Stimulated activated CD8-positive, alpha-beta memory T cell treated with anti-CD3 and anti-CD28 coated beads, Interleukin-4, amount 100 ng/mL, for 24 hours (primary cell): ENCODE measurements around the gene VPS26B.
"Not testable (repeated sequence)": the region's sequence is repeated elsewhere in the genome, so short reads cannot be mapped to it uniquely, and the experiment has no call there.

ENCODE experiments used
- DNase-seq: peaks from one replicate; pipeline ENCODE4 v3.0.0-alpha.2; 2020; ENCODE audit warnings: low read depth

The VPS26B gene

DNA sequence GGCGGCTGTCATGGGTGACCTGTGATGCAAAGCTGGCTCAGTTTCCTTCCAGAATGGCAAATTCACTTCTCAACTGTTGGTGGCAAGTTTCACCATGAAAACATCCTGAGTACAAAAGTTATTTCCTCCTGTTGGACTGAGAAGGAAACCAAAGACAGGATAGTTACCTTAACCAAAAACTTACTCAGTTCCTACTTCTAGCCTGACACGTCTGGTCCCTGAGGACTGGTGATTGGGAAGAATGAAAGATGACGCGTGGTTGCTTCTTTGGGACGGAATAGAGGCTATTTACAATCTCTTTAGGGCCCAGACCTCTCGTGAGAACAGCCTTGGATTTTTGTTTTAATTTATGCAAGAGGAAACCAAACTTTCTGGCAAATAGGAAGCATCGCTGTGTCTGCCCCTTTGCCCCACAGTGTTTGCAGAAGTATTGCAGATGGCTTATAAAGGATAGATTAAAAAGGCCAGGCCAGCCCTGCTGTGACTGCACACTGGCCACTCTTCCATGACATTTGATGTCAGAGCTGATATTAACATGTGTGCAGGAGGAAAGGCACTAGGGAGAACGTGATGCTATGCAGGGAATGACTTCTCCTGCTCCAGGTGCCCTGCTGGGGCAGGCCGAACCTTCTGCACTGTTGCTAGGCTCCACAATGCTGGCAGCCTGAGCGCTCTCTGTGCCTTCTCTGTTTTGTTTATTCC, 7.6 kb downstream of the VPS26B start:
- DNase-seq = no peak

DNA sequence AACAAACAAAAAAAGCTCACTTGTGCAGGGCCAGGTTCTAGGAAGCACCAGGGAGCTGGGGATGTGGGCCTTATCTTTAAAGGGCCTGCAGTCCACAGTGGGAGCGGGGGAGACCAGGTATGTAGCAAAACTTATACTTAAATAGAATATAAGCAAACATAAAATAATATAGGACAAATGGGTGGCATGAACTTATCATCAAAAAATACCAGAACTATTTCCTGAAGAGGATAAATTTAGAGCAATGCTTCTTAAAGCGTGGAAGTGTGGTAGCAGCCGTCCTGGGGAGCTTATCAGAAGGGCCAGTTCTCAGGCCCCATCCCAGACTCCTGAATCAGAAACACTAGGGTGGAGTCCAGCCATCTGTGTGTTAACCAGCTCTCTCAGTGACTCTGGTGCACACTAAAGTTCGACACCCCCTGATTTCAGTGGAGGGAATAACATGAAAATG, 9.3 kb downstream of the VPS26B start:
- DNase-seq = no peak

DNA sequence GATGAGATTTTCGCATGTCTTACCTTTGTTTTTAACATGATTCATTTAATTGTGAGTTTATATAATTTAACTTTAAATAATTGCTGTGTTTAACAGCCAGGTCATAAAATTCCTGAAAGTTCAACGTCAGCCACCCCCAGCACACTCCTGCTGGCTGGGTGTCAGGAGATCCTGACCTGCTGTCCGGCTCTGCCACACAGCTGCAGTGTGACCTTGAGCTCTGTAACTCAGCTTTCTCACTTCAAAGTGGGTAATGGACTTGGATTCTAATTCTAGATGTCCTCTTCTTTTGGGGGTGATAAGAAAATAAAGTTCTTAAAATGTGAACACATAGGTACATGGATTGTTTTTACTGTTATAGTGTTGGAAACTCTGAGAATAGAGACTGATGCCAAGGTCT, 10.9 kb downstream of the VPS26B start:
- DNase-seq = no peak

DNA sequence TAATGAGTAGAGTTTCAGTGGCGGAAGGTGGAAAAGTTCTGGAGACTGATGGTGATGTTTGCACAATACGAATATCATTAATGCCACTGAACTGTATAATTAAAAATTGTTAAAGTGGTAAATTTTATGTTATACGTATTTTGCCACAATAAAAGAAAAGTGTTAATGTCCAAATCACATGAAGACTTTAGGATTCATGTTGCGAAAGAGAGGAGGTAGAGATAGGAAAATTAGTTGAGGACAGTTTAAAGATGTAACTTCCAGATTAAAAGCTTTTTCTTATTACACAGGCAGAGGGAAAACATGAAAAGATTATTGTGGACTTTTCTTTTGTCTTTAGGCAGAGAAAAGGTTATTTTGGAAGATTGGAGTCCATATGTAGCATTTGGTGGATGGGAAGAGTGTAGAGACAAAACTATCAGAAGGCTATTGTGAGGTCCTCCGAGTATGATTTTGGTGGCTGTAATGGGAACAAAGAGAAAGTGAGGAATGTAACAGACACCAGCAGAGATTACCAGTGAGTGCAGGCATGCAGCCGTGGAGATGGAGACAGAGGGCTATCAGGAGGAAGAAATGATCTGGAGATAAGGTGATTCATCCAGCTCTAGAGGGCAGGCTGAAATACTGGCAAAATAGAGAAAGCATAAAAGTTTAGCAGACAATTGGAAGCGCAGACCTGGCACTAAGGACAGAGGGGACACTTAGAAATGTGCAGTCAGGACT, 12.5 kb downstream of the VPS26B start:
- no peak for DNase-seq

DNA sequence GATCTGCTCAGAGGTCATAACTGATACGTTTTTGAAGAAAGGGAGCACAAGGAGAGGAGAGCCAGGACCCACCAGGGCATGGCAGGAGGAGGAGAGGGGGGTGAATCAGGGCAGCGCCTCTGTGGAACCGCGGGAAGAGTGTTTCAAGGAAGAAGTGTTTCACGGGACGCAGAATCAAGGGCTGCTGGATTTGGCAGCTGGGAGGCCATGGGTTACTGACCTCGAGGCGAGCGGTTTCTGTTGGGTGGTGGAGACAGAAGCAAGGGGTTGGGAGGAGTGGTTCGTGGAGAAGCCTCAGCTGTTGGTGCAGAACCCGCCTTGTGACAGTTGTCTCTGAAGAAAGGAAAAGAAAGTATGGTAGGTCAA, 13.1 kb downstream of the VPS26B start:
- DNase-seq = no peak

DNA sequence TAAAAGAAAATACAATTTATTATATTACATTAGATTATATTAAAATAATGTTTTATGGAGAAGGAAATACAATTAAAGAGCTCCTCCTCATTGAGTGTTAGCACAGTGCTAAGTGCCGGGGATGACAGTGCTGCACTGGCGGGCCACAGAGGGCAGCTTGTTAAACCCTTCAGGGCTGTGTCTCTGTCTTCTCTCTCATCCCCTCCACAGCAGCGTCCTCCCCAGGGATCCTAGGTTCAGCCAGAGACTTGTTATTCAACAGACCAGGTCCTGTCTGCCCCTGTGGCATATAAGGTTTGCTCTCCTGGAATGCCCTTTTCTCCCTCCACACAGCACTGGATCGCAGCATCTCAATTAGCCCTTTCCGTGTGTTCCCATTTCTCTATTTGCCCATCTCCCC, 14.5 kb downstream of the VPS26B start:
- DNase-seq = no peak

DNA sequence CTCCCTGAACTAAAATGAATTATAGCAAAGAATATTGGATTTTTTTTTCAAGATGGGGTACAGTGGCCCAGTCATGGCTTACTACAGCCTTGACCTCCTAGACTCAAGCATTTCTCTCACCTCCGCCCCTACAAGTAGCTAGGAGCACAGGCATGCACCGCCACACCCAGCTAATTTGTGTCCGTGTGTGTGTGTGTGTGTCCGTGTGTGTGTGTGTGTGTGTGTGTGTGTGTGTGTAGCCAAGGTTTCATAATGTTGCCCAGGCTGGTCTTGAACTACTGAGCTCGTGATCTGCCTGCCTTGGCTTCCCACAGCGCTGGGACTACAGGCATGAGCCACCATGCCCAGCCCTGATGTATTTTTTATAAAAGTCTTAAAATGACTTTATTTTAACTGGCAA, 16.1 kb downstream of the VPS26B start:
- no peak for DNase-seq

DNA sequence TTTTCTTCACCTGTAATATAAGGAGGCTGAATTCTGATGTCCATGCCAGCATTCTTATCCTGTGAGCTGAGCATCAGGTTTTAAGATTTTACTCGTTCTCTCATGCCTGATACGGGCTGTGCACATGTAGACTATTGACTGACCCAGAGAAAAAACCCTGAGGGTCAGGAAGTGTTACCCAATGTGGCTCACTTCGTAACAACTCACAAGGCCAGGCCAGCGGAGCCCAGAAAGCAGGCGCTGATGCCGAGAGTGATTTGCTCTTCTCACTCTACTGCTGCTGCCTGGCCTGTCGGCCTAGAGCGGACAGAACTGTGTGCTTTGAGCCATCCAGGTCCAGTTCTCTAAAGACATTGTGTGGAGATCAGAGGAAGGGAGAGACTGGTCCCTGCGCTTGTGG, 17.9 kb downstream of the VPS26B start:
- no peak for DNase-seq

- no peak for DNase-seq
Measured at GRCh38 chr11:134243913-134244312, 19.4 kb downstream of the VPS26B start.

DNA sequence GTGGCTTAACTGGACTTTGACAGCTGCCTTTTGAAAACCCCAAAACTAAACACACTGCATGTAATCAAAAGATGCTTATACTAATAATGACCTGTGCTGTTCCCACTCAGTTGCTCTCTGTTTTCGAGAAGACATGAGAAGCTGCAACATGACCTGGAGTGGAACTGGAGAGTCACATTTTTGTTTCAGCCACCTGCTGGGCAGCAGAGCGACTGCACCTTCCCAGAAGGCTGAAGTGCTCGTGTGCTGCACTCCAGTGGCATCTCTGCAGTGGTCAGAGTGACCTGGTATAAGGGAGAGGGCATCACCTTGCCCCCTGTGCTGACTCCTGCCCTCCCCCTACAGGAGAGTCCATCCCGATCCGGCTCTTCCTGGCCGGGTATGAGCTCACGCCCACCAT, 20.1 kb downstream of the VPS26B start:
- DNase-seq = no peak

GRCh38 chr11:134245434-134245833, 21.0 kb downstream of the VPS26B start:
- DNase-seq = no peak

DNA sequence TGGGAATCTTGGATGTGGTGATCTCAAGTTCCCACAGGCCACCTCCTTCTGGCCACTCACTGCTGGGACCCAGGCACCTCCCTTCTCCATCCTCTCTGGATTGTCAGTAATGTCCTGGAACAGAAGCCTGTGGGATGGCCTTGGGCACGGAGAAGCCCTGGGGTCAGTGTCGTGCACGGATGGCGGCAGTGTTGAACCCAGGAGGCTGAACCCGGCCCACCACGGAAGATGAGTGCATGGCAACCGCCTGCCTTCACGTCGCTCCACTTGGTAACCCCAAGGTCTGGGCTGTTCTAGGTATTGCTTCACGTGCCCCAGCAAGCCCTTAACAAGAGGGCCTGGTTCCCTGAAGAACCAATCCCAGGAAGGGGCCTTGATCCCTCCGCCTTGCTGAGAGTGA, 21.6 kb downstream of the VPS26B start:
- no peak for DNase-seq

- DNase-seq = no peak
Measured at GRCh38 chr11:134246678-134247077, 22.2 kb downstream of the VPS26B start.

DNA sequence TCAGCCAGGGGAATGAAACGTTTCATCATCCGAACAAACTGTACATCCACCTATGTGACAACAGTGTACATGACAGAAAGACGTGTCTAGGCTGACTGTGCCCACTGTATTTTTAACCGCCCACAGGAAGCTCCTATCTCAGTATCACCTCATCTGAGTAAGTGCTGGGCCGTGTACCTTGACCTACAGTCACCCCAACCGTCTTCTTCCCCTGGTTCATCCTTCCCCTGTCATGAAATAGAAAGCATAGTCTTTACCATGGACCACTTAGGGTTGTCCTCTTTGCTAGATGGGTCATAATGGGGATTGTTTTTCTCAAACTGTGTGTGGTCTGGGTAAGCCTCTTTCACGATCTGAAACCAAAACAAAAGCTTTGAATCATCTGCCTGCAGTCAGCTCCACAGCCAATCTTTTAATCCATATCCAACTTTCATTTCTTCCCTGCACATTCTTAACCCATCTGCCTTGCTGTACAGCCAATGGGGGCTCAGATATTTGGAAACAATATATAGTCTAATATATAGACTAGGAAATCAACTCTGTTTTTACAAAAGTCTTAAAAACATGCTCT, 24.5 kb downstream of the VPS26B start:
- no peak for DNase-seq

GRCh38 chr11:134250246-134250645, 25.8 kb downstream of the VPS26B start:
- DNase-seq = no peak

DNA sequence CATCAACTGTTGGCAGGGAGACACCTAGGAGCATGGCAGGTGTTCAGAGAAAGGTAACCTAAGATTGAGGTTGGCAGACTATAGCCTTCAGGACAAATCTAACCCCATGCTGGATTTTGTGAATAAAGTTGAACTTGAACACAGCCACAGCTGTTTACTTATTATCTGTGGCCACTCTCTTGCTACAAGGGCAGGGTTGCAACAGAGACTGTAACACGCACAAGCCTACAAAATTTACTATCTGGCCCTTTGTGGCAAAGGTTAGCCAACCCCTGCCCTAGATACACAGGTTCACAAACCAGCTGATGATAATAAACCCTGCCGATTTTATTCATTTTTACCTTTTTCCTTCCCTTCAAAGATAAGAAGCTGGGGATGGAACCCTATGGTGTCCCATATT, 26.2 kb downstream of the VPS26B start:
- DNase-seq = no peak

DNA sequence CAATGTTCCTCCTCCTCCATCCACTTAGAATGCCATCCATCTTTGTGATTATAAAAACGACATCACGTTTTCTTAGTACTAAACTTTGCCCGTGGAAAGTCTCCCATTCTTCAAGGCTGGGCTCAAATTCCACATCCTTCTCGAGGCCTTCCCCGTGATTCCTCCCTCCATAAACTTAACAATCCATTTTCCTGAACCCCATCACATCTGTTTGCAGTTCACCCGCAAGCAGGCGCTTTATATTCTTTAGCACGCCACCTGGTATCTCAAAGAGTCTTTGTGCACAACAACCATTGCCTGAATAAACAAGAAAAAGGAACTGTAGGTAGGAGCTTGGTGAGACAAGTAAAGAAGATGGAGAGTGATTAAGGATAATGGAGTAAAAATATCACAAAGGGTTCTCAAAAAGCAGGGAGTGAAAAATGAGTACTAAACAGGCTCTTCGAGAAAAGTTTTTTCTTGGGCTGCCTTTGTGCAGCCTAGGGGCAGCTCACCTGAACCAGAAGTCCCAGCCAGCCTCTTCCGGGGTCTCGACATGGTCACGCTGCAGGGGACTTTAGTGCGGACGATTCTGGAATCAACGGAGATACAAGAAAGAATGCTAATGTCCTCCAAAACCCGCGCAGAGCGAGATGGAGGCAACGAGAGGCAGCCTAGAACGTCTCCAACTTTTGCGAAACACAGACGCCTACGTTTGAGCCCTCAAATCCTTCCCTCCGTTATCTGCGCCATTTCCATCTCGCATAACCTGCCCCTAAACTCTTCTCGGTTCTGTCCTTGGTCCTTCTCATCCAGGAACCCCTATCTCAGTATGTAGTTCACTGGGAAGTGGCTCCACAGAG, 28.1 kb downstream of the VPS26B start:
- no peak for DNase-seq

GRCh38 chr11:134253188-134253993, 28.9 kb downstream of the VPS26B start, which contains the start of the genes ACAD8 and THYN1:
TSS of gene ACAD8 (plus strand) at chr11:134253568. CDS start at chr11:134253601, 33 bp downstream.
TSS of gene THYN1 (minus strand) at chr11:134253352. CDS start at chr11:134252882, 470 bp downstream.
- peak; percentile 92 for DNase-seq

- no peak for DNase-seq
Measured at GRCh38 chr11:134254433-134255183, 30.1 kb downstream of the VPS26B start.

DNA sequence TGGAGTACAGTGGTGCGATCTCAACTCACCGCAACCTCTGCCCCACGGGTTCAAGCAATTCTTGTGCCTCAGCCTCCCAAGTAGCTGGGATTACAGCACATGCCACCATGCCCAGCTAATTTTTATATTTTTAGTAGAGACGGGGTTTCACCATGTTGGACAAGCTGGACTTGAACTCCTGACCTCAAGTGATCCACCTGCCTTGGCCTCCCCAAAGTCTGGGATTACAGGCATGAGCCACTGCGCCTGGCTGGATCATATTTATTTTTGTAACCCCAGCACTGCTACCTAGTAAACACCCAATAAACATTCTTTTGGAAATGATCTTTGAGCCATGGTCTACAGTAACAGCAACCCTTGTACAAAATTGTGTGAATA, 30.7 kb downstream of the VPS26B start:
- DNase-seq = not testable (repeated sequence)

- DNase-seq = no peak
Measured at GRCh38 chr11:134257101-134257500, 32.6 kb downstream of the VPS26B start.
